K562 (cell line): ENCODE measurements around the gene KCNH2. TPM values are rescaled to one million over a fixed set of nuclear protein-coding genes. Genes with fewer than 3 reads are reported as not detected.

Experiments used
- BRD4 ChIP-seq: fragments of 200-600 bp; sonication (generic); IDR thresholded peaks from 2 replicates; pipeline ENCODE4 v1.6.1; 2017; ENCODE audit warnings: inconsistent platforms
- DLX4 ChIP-seq: fragments of 250-450 bp; sonication (Bioruptor Pico); IDR thresholded peaks from 2 replicates; pipeline ENCODE4 v1.6.1; 2021; ENCODE audit warnings: mild to moderate bottlenecking
- E4F1 ChIP-seq: fragments of 250-450 bp; sonication (Bioruptor Pico); IDR thresholded peaks from 2 replicates; pipeline ENCODE4 v1.5.0; 2021; ENCODE audit warnings: mild to moderate bottlenecking, borderline replicate concordance
- EHMT2 ChIP-seq: fragments of 450-650 bp; IDR thresholded peaks from 2 replicates; pipeline ENCODE4 v1.6.1; 2018; ENCODE audit warnings: antibody characterized with exemption
- HNRNPK ChIP-seq: fragments of 200-400 bp; formaldehyde crosslinking; IDR thresholded peaks from one replicate; pipeline ENCODE4 v1.6.1; 2018; ENCODE audit warnings: mild to moderate bottlenecking, low read depth, low read length; ENCODE audit not compliant: poor library complexity, severe bottlenecking
- HNRNPUL1 ChIP-seq: fragments of 200-400 bp; formaldehyde crosslinking; IDR thresholded peaks from 2 replicates; pipeline ENCODE4 v1.6.1; 2017; ENCODE audit warnings: low read length
- HSF4 ChIP-seq: fragments of 250-450 bp; sonication (Bioruptor Pico); IDR thresholded peaks from 2 replicates; pipeline ENCODE4 v2.1.2; 2022; ENCODE audit warnings: mild to moderate bottlenecking, moderate library complexity, borderline replicate concordance
- IRF1 ChIP-seq: sonication (generic); formaldehyde crosslinking; IDR thresholded peaks from 2 replicates; pipeline ENCODE4 v1.8.0; 2022; ENCODE audit warnings: missing genetic modification reagents, mild to moderate bottlenecking, borderline replicate concordance
- LCOR ChIP-seq: sonication (generic); formaldehyde crosslinking; IDR thresholded peaks from 2 replicates; pipeline ENCODE4 v1.8.0; 2022; ENCODE audit warnings: mild to moderate bottlenecking, missing genetic modification reagents
- MAX ChIP-seq: sonication (generic); formaldehyde crosslinking; IDR thresholded peaks from 2 replicates; pipeline ENCODE4 v1.9.0; 2022; ENCODE audit warnings: mild to moderate bottlenecking, missing genetic modification reagents
- RB1 ChIP-seq: fragments of 450-650 bp; IDR thresholded peaks from 2 replicates; pipeline ENCODE4 v1.6.1; 2017; ENCODE audit warnings: low read depth, mild to moderate bottlenecking
- SIN3B ChIP-seq: fragments of 450-650 bp; IDR thresholded peaks from 2 replicates; pipeline ENCODE4 v1.6.1; 2017; ENCODE audit warnings: low read depth, mild to moderate bottlenecking, moderate library complexity
- SP1 ChIP-seq: sonication (generic); formaldehyde crosslinking; IDR thresholded peaks from 2 replicates; pipeline ENCODE4 v1.8.1; 2022; ENCODE audit warnings: mild to moderate bottlenecking, missing genetic modification reagents
- STAG1 ChIP-seq: sonication (generic); formaldehyde crosslinking; IDR thresholded peaks from 2 replicates; pipeline ENCODE4 v1.5.0; 2020; ENCODE audit warnings: missing genetic modification reagents, borderline replicate concordance
- SUPT5H ChIP-seq: fragments of 450-650 bp; IDR thresholded peaks from 2 replicates; pipeline ENCODE4 v1.6.1; 2016
- TAF1 ChIP-seq: IDR thresholded peaks from 2 replicates; pipeline ENCODE4 v1.6.1; 2011; ENCODE audit warnings: mild to moderate bottlenecking, low read length, moderate library complexity; ENCODE audit not compliant: insufficient read depth, control insufficient read depth, severe bottlenecking; ENCODE audit errors: extremely low read depth
- TRIM24 ChIP-seq, 2 experiments: fragments of 450-650 bp; IDR thresholded peaks; 2 replicates each; pipeline ENCODE4 v1.6.1; 2016
- ZHX1 ChIP-seq: fragments of 150-350 bp; conservative IDR thresholded peaks from 2 replicates; pipeline ENCODE4 v1.6.1; 2014; ENCODE audit warnings: low read length
- ZNF174 ChIP-seq: fragments of 250-450 bp; sonication (Bioruptor Pico); IDR thresholded peaks from 2 replicates; pipeline ENCODE4 v1.4.0; 2020; ENCODE audit warnings: mild to moderate bottlenecking
- ZNF384 ChIP-seq: IDR thresholded peaks from 2 replicates; pipeline ENCODE4 v1.6.1; 2012; ENCODE audit warnings: low read depth, low read length, improper control_type of control experiment
- ZNF778 ChIP-seq: fragments of 450-650 bp; formaldehyde crosslinking; IDR thresholded peaks from 2 replicates; pipeline ENCODE4 v1.4.0; 2020; ENCODE audit warnings: mild to moderate bottlenecking, moderate library complexity
- ZNF830 ChIP-seq: fragments of 250-450 bp; sonication (Bioruptor Pico); IDR thresholded peaks from 2 replicates; pipeline ENCODE4 v1.5.0; 2021; ENCODE audit warnings: mild to moderate bottlenecking
- polyA plus RNA-seq, 8 experiments: library from polyadenylated mRNA; depleted of rRNA in 4 of 8; stranded (reverse) in 5 of 8; unstranded in 3 of 8; fragments of >200 nt; fragmentation: Nextera tagmentation in 2 of 8; fragmentation: Illumina TruSeq in 1 of 8; extraction: Ambion mirVana in 2 of 8; extraction: Trizol in 1 of 8; gene quantifications; 2 replicates each; pipeline versions ENCODE4 v1.2.1 to v1.2.3, GENCODE V29; 2011 to 2014; ENCODE audit warnings: inconsistent platforms in 1 of 8, missing spikeins in 1 of 8
- total RNA-seq, 7 experiments: library from RNA; depleted of rRNA in 6 of 7; stranded (reverse); fragments of >200 nt in 6 of 7; fragmentation: Illumina TruSeq in 2 of 7; extraction: Trizol in 2 of 7; gene quantifications; 2 replicates each; pipeline versions ENCODE4 v1.2.1 to v1.2.3, GENCODE V29; 2011 to 2021; ENCODE audit warnings: low replicate concordance in 1 of 7

The KCNH2 gene
- total and polyA plus RNA-seq, 9 of the 15 experiments (the other 6 are each of a cell fraction or from before 2014, with no cell fraction given), result 18.1 to 368 (median 218) TPM

GRCh38 chr7:150994141-150994837 is 16.2 kb upstream of the KCNH2 start (continued):
- TF ChIP-seq TAF1, result peak; percentile 57
- no peak for TF ChIP-seq EHMT2
- no peak for TF ChIP-seq ZHX1
- TF ChIP-seq E4F1 (CRISPR knock-in tag), result peak; percentile 76; the same call in 1 of the 2 replicates
- TF ChIP-seq ZNF778 (CRISPR knock-in tag), result no peak
- no peak for TF ChIP-seq HNRNPUL1
- 0 out of 2 replicates have a peak, but pooled peaks have one; percentile 62 for TF ChIP-seq ZNF174 (CRISPR knock-in tag)
- TF ChIP-seq HSF4 (CRISPR knock-in tag), result peak; percentile 62; the same call in 1 of the 2 replicates
- TF ChIP-seq LCOR, result peak; percentile 71; the same call in 1 of the 2 replicates
- TF ChIP-seq STAG1 (CRISPR knock-in tag), result no peak
- no peak; the same call in 1 of the 2 replicates for TF ChIP-seq SP1
- TF ChIP-seq HNRNPK, result no peak
- peak; percentile 53; the same call in 1 of the 2 replicates for TF ChIP-seq SUPT5H
- peak; percentile 90 for TF ChIP-seq MAX (CRISPR knock-in tag)
- TF ChIP-seq ZNF384, result 0 out of 2 replicates have a peak, but pooled peaks have one; percentile 13
- TF ChIP-seq BRD4, result no peak
- no peak for TF ChIP-seq DLX4 (CRISPR knock-in tag)
- TF ChIP-seq ZNF830 (CRISPR knock-in tag), result no peak
- peak; percentile 19 to 78; a peak in 2 of 4 replicates for TF ChIP-seq TRIM24 (IDR thresholded peaks at IDR 0.05)
- TF ChIP-seq RB1, result peak; percentile 88
- TF ChIP-seq IRF1 (CRISPR knock-in tag), result no peak
- no peak for TF ChIP-seq SIN3B
